ENCODE results near the gene ARHGAP22.

Gene ARHGAP22

DNA sequence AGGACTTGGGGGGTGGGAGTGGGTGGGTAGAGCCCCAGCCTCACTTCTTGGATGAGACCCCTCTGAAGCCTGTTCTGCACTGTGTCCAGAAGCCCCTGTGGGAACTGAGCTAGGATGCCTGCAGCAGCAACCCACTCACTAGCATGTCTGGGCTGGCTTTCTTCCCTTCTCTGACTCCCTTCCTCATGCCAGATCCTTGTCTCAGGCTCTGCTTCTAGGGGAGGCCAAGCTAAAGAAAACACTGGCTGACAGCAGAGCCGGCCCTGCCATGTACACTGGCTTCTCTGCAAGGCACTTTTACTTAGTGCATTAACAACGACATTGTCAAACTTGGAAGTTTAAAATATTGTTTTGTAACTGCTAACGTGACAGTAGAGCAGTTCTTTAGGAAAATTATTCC lies 50.2 kb downstream of the ARHGAP22 start:
- no peaks in the 10 kb centered on the region for H3K27me3 ChIP-seq (ENCODE audit: control insufficient read depth, insufficient read depth, low read length)
- no peak overlapping the region for H3K4me2 ChIP-seq (ENCODE audit: low read length)
- H3K9me3 ChIP-seq (replicated peaks; ENCODE audit: low read length): no peaks in the 10 kb centered on the region
- H3K36me3 ChIP-seq (ENCODE audit: insufficient read depth, low read length): peaks cover 90% of the 10 kb centered on the region
- H3K4me1 ChIP-seq (ENCODE audit: control insufficient read depth, insufficient read depth, low read length): peaks cover 14% of the 10 kb centered on the region
- no peak overlapping the region for H3K4me3 ChIP-seq (ENCODE audit: low read length)
- no peak overlapping the region for H3K9ac ChIP-seq (ENCODE audit: low read depth, low read length)

DNA sequence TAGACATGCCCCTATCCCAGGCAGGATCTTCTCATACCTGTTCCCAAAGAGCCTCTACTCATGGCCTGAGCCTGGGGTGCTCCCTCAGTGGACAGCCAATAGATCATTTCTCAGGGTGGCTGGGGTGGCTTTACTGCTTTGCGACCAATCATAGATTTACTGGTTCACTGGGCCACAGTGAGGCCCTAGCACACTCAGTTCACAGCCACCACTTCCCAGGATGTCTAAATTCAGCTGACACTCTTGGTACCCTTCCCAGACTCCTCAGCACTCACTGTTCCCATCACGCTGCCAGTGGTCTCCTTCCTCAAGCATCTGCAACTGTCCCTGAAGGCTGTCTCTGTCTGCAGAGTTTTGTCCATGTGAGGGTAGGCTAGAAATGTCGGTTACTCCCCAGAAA lies 50.6 kb downstream of the ARHGAP22 start:
- Histone ChIP-seq H3K9ac (ENCODE audit: low read depth, low read length) (no peak overlapping the region), H3K4me1 (ENCODE audit: control insufficient read depth, insufficient read depth, low read length) (peaks cover 14% of the 10 kb centered on the region), H3K4me3 (ENCODE audit: low read length) (no peak overlapping the region), H3K9me3 (replicated peaks; ENCODE audit: low read length) (no peaks in the 10 kb centered on the region), H3K4me2 (ENCODE audit: low read length) (no peak overlapping the region), H3K36me3 (ENCODE audit: insufficient read depth, low read length) (peaks cover 93% of the 10 kb centered on the region), H3K27me3 (ENCODE audit: control insufficient read depth, insufficient read depth, low read length) (no peaks in the 10 kb centered on the region)

DNA sequence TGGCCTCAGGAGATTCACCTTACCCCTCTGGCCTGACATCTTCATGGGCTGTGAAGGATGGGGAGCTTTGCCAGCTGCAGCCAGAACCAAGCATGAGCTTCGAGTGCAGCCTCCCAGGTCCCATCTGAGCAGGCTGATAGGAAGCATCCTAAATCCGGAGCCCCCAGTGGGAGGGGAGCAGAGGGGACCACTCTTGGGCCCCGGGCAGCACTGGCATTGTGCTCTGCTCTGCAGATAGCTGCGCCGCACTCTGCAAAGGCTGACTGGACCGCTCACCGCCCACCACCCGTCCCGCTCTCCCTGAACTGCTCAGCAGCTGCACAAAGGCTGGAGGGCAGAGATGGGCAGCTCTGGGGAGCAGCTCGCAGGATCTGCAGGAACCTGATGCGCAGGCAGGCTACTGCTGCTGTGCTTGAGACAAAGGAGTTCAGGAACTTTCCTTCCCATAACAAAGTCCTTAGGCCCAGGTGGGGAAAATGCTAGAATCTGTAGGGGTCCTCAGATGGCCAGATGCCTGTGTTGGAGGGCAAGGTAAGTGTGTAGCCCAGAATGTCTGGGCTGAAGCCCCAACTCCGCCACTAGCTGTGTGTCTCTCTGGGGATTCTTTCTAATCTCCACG lies 51.8 kb downstream of the ARHGAP22 start:
- Histone ChIP-seq H3K9ac (ENCODE audit: low read depth, low read length) (no peak overlapping the region), H3K4me1 (ENCODE audit: control insufficient read depth, insufficient read depth, low read length) (peaks cover 12% of the 10 kb centered on the region), H3K4me3 (ENCODE audit: low read length) (no peak overlapping the region), H3K4me2 (ENCODE audit: low read length) (no peak overlapping the region), H3K9me3 (replicated peaks; ENCODE audit: low read length) (no peaks in the 10 kb centered on the region), H3K27me3 (ENCODE audit: control insufficient read depth, insufficient read depth, low read length) (no peaks in the 10 kb centered on the region), H3K36me3 (ENCODE audit: insufficient read depth, low read length) (peaks cover 93% of the 10 kb centered on the region)

DNA sequence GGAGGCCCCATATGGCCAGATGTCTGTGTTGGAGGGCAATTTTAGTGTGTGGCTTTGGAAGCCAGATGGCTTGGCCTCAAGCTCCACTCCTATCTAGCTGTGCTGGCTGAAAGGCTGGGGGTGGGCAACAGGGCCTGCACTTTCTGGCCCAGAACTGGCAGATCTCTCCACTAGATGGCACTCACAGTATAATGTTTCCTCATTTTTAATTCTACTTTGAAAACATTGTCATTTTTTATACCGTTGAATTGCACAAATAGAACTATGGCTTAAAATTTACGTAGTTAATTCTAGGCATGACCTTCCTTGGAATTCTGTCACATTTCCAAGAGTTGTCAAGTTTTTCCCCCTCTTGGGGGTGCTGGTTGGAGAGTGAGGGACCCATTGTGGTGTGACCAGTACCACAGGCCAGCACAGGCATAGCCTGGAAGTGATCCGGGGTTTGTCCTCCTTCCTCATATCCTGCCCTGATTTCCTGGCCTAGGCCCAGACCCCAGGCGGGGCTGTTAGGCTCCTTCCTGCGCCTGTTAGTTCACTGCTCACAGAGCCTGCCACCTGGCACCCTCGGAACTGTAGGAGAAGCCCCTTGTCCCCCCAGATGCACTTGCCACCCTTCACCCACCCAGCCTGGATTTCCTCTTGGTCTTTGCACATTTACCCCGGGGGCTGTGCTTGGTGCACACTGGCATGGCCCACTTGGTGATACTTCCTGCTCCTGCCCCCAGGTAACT lies 52.8 kb downstream of the ARHGAP22 start:
- H3K4me2 ChIP-seq (ENCODE audit: low read length): no peak overlapping the region
- peaks cover 96% of the 10 kb centered on the region for H3K36me3 ChIP-seq (ENCODE audit: insufficient read depth, low read length)
- H3K27me3 ChIP-seq (ENCODE audit: control insufficient read depth, insufficient read depth, low read length): no peaks in the 10 kb centered on the region
- peaks cover 9% of the 10 kb centered on the region for H3K4me1 ChIP-seq (ENCODE audit: control insufficient read depth, insufficient read depth, low read length)
- no peaks in the 10 kb centered on the region for H3K9me3 ChIP-seq (replicated peaks; ENCODE audit: low read length)
- no peak overlapping the region for H3K4me3 ChIP-seq (ENCODE audit: low read length)
- peak overlapping the region; percentile 11 for H3K9ac ChIP-seq (ENCODE audit: low read depth, low read length)

DNA sequence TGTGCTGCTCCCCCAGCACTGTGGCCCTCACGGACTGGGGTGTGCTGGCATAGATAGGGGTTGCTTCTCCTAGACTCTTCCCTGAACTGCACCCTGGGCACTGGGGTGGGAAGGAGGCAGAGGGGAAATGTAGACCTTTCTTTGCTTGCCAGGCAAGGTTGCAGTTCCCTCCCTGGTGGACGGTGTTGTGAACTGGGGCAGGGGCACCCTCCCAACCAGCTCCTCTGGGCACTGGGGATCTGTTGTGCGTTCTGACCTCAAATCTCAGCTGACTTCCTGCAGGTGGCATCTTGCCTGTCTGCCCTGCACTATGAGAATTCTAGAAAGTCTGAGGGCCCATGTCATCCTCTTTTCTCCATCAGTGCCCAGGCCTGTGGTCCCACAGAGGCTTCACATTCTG lies 53.9 kb downstream of the ARHGAP22 start:
- no peak overlapping the region for H3K4me3 ChIP-seq (ENCODE audit: low read length)
- H3K4me2 ChIP-seq (ENCODE audit: low read length): no peak overlapping the region
- no peak overlapping the region for H3K9ac ChIP-seq (ENCODE audit: low read depth, low read length)
- no peaks in the 10 kb centered on the region for H3K9me3 ChIP-seq (replicated peaks; ENCODE audit: low read length)
- H3K36me3 ChIP-seq (ENCODE audit: insufficient read depth, low read length): peaks cover 93% of the 10 kb centered on the region
- H3K4me1 ChIP-seq (ENCODE audit: control insufficient read depth, insufficient read depth, low read length): peaks cover 9% of the 10 kb centered on the region
- H3K27me3 ChIP-seq (ENCODE audit: control insufficient read depth, insufficient read depth, low read length): no peaks in the 10 kb centered on the region

DNA sequence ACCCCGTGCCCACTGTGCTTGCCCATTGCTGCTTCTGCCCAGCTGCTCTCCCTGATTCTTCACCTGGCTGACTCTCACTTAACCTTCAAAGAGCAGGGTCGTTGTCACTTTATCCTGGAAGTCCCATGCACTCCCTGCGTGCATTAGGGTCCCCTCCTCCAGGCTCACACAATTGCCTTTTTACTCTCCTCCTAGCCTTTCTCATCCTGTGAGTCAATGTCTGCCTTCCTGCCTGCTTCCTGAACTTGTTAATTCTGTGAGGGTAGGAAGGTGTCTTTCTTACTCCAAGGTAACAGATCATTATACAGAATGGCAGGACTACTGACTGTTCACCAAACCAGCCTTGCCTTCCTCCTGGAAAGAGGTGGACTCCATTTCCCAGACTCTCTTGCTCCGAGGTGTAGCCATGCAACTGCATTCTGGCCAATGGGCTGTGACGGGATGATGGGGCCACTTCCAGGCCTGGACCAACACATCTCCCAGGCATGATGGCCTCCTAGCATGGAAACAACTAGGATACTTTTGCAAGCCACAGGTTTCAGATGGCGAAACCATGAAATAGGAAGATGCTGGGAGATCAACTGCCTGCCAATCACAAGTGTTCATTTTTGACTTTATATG lies 54.7 kb downstream of the ARHGAP22 start:
- Histone ChIP-seq H3K4me2 (ENCODE audit: low read length) (no peak overlapping the region), H3K36me3 (ENCODE audit: insufficient read depth, low read length) (peaks cover 89% of the 10 kb centered on the region), H3K9me3 (replicated peaks; ENCODE audit: low read length) (no peaks in the 10 kb centered on the region), H3K9ac (ENCODE audit: low read depth, low read length) (no peak overlapping the region), H3K27me3 (ENCODE audit: control insufficient read depth, insufficient read depth, low read length) (no peaks in the 10 kb centered on the region), H3K4me1 (ENCODE audit: control insufficient read depth, insufficient read depth, low read length) (peaks cover 9% of the 10 kb centered on the region), H3K4me3 (ENCODE audit: low read length) (no peak overlapping the region)

DNA sequence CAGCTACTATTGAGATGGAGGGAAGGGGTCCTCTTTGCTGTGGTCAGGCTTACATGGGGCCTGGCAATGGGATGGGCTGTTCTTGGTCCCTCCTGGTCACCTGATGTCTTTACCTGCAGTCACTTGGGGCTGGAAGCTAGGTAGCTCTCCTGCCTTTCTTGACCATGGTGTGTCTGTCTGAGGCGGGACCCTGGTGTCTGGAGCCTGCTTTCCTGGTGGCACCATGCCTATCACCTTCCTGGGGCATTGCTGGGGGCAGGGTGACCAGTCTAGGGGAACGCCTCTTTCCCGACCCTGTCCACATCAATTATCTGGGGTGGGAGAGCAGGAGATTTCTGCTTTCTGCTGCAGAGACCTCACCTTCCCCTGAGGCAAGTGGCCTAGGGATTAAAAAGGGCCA lies 55.6 kb downstream of the ARHGAP22 start:
- H3K27me3 ChIP-seq (ENCODE audit: control insufficient read depth, insufficient read depth, low read length): no peaks in the 10 kb centered on the region
- H3K9ac ChIP-seq (ENCODE audit: low read depth, low read length): no peak overlapping the region
- H3K36me3 ChIP-seq (ENCODE audit: insufficient read depth, low read length): peaks cover 83% of the 10 kb centered on the region
- peaks cover 9% of the 10 kb centered on the region for H3K4me1 ChIP-seq (ENCODE audit: control insufficient read depth, insufficient read depth, low read length)
- H3K9me3 ChIP-seq (replicated peaks; ENCODE audit: low read length): no peaks in the 10 kb centered on the region
- no peak overlapping the region for H3K4me3 ChIP-seq (ENCODE audit: low read length)
- H3K4me2 ChIP-seq (ENCODE audit: low read length): no peak overlapping the region

DNA sequence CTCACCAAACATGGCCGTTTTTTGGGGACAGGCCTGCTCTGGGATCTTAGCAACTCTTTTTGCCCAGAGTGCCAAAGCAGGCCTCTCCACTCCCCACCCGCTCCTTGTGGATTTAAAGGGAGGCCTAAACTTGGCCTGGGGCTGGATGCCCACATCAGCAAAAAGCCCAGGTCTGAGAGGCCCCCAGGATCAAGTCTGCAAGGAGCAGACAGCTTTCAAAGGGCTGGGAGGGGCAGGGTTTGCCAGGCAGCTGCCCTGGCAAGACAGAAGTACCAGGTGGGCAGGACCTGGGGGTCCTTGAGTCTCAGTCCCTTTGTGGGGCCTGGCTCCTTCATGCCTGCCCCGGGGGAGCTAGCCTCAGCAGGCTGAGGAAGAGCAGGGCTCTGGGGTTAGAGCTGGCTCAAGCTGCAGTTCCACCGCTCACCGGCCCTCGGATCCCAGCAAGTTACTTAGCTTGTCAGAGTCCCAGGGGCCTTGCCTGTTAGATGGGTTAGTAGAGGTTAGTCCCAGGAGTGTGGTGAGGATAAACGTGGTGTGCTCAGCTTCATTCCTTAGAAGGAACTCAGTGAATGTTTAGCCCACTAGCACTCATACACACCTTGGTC lies 56.2 kb downstream of the ARHGAP22 start:
- Histone ChIP-seq H3K27me3 (ENCODE audit: control insufficient read depth, insufficient read depth, low read length) (no peaks in the 10 kb centered on the region), H3K9me3 (replicated peaks; ENCODE audit: low read length) (no peaks in the 10 kb centered on the region), H3K9ac (ENCODE audit: low read depth, low read length) (no peak overlapping the region), H3K4me2 (ENCODE audit: low read length) (no peak overlapping the region), H3K36me3 (ENCODE audit: insufficient read depth, low read length) (peaks cover 77% of the 10 kb centered on the region), H3K4me3 (ENCODE audit: low read length) (no peak overlapping the region), H3K4me1 (ENCODE audit: control insufficient read depth, insufficient read depth, low read length) (peaks cover 12% of the 10 kb centered on the region)

DNA sequence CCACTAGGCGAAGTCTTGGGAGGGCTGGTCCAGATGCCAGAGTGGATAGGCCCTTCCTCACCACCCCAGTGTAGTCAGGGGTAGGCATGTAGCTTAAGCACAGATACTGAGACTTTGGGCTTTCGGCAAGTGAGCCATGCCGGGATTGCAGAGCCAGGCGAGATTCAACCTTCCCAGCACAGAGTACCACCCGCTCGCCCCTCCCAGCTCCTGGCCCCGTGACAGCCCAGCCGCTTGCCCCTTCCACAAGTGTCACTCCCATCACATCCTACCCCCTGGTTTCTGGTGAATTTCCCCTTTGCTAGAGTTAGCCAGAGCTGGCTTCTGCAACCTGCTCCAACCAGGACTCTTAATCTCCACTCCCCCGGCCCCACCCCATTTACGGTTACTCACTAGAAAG lies 56.9 kb downstream of the ARHGAP22 start:
- Histone ChIP-seq H3K9ac (ENCODE audit: low read depth, low read length) (no peak overlapping the region), H3K4me1 (ENCODE audit: control insufficient read depth, insufficient read depth, low read length) (peaks cover 16% of the 10 kb centered on the region), H3K9me3 (replicated peaks; ENCODE audit: low read length) (no peaks in the 10 kb centered on the region), H3K4me2 (ENCODE audit: low read length) (no peak overlapping the region), H3K4me3 (ENCODE audit: low read length) (no peak overlapping the region), H3K36me3 (ENCODE audit: insufficient read depth, low read length) (peaks cover 73% of the 10 kb centered on the region), H3K27me3 (ENCODE audit: control insufficient read depth, insufficient read depth, low read length) (no peaks in the 10 kb centered on the region)

DNA sequence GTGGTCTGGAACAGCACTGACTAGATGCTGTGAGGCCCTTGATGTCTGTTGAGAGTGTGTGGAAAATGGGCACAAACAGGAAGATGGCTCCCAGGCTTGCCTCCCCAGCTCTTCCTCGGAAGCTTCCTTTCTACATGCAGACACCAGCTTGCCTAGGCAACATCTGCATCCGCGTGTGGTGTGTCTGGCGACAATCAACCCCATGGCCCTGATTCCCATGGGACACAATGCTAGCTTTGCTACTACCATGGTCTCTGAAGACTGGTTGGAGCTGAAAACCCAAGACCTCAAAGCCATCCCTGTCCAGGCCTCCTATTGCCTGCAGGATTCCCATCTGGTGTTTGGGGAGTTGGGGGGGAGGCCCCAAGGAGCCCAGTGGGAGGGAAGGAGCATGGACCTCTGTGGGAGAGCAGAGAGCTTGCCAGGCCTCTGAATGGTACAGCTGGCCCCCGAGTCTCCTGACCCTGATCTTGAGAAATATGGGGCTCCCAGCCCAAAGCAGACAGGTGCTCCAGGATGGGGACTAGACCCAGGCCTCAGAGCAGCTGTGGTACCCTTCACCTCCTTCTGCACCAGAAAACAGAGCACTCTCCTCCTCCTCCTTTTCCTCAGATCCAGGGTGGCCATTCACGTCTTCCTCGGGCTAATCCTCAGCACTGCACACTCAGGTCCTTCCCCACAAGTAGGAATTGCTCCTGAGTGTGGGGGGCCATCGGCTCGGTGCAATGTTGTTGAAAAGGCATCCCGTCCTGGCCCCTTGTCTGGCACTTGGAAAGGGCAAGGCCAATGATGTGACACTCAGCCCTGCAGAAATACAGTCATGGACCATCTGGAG lies 57.6 kb downstream of the ARHGAP22 start:
- peaks cover 18% of the 10 kb centered on the region for H3K4me1 ChIP-seq (ENCODE audit: control insufficient read depth, insufficient read depth, low read length)
- H3K4me3 ChIP-seq (ENCODE audit: low read length): no peak overlapping the region
- no peak overlapping the region for H3K4me2 ChIP-seq (ENCODE audit: low read length)
- H3K9ac ChIP-seq (ENCODE audit: low read depth, low read length): no peak overlapping the region
- H3K9me3 ChIP-seq (replicated peaks; ENCODE audit: low read length): no peaks in the 10 kb centered on the region
- H3K27me3 ChIP-seq (ENCODE audit: control insufficient read depth, insufficient read depth, low read length): no peaks in the 10 kb centered on the region
- peaks cover 72% of the 10 kb centered on the region for H3K36me3 ChIP-seq (ENCODE audit: insufficient read depth, low read length)
